DOHH2 (cell line): ENCODE data around the gene FXYD4.

Experiments
- H3F3A ChIP-seq: fragments of 200-600 bp; sonication (generic), shearing (Covaris generic); 2 replicates; pipeline ENCODE4 v1.6.0; 2016; ENCODE audit warnings: antibody characterized with exemption, mild to moderate bottlenecking; ENCODE audit not compliant: control insufficient read depth, insufficient read depth
- H3K27ac ChIP-seq: fragments of 200-600 bp; sonication (generic); 2 replicates; pipeline ENCODE4 v1.5.1; 2014; ENCODE audit warnings: low read depth, mild to moderate bottlenecking, low read length, moderate library complexity
- H3K27me3 ChIP-seq: fragments of 200-600 bp; sonication (generic); 2 replicates; pipeline ENCODE4 v1.6.1; 2014; ENCODE audit warnings: mild to moderate bottlenecking, low read length, mixed read lengths; ENCODE audit not compliant: control insufficient read depth
- H3K36me3 ChIP-seq: fragments of 200-600 bp; sonication (generic); 2 replicates; pipeline ENCODE4 v1.6.1; 2014; ENCODE audit warnings: mild to moderate bottlenecking, low read length, moderate library complexity, mixed read lengths; ENCODE audit not compliant: control insufficient read depth
- H3K4me1 ChIP-seq: fragments of 200-600 bp; sonication (generic); 2 replicates; pipeline ENCODE4 v1.6.1; 2014; ENCODE audit warnings: mild to moderate bottlenecking, low read length, mixed read lengths; ENCODE audit not compliant: control insufficient read depth
- H3K4me2 ChIP-seq: fragments of 200-600 bp; sonication (generic); 2 replicates; pipeline ENCODE4 v1.6.0; 2014; ENCODE audit warnings: mild to moderate bottlenecking, low read length, moderate library complexity
- H3K4me3 ChIP-seq: fragments of 200-600 bp; sonication (generic); 2 replicates; pipeline ENCODE4 v1.5.1; 2014; ENCODE audit warnings: mild to moderate bottlenecking, low read length, mixed read lengths
- H3K79me2 ChIP-seq: fragments of 200-600 bp; sonication (generic); 2 replicates; pipeline ENCODE4 v1.6.1; 2014; ENCODE audit warnings: mild to moderate bottlenecking, low read length, mixed read lengths; ENCODE audit not compliant: control insufficient read depth
- H3K9me2 ChIP-seq: fragments of 200-600 bp; sonication (generic); replicated peaks from 2 replicates; pipeline ENCODE4 v1.6.1; 2014; ENCODE audit warnings: mild to moderate bottlenecking, low read length, mixed read lengths; ENCODE audit not compliant: control insufficient read depth
- H3K9me3 ChIP-seq: fragments of 200-600 bp; sonication (generic); 2 replicates; pipeline ENCODE4 v1.6.1; 2014; ENCODE audit warnings: antibody characterized with exemption, low read length, mixed read lengths; ENCODE audit not compliant: control insufficient read depth, insufficient read depth
- H4K20me1 ChIP-seq: fragments of 200-600 bp; sonication (generic); 2 replicates; pipeline ENCODE4 v1.6.0; 2014; ENCODE audit warnings: low read depth, mild to moderate bottlenecking, antibody characterized with exemption, low read length, moderate library complexity; ENCODE audit not compliant: control insufficient read depth, insufficient read depth
- EZH2phosphoT487 ChIP-seq: fragments of 200-600 bp; sonication (generic); IDR thresholded peaks from 2 replicates; pipeline ENCODE4 v1.6.1; 2017; ENCODE audit warnings: borderline replicate concordance, mild to moderate bottlenecking, antibody characterized with exemption, low read length, moderate library complexity, mixed read lengths
- TF ChIP-seq, protein P1 (sequence below): fragments of 200-600 bp; sonication (generic); IDR thresholded peaks from one replicate; pipeline ENCODE4 v1.5.1; 2014; ENCODE audit warnings: antibody characterized with exemption, mild to moderate bottlenecking, low read depth, low read length; ENCODE audit not compliant: poor library complexity, severe bottlenecking

Gene FXYD4

GRCh38 chr10:43386549-43386948 is 15.1 kb downstream of the FXYD4 start:
- H3K27me3 ChIP-seq = no peaks in the 10 kb centered on the region
- H4K20me1 ChIP-seq = peaks cover 44% of the 10 kb centered on the region
- H3K9me2 ChIP-seq = no peaks in the 10 kb centered on the region
- no peak overlapping the region for H3K27ac ChIP-seq
- no peak overlapping the region for H3K4me3 ChIP-seq
- peaks cover 43% of the 10 kb centered on the region for H3K79me2 ChIP-seq
- peaks cover 83% of the 10 kb centered on the region for H3F3A ChIP-seq
- TF ChIP-seq, protein P1, sequence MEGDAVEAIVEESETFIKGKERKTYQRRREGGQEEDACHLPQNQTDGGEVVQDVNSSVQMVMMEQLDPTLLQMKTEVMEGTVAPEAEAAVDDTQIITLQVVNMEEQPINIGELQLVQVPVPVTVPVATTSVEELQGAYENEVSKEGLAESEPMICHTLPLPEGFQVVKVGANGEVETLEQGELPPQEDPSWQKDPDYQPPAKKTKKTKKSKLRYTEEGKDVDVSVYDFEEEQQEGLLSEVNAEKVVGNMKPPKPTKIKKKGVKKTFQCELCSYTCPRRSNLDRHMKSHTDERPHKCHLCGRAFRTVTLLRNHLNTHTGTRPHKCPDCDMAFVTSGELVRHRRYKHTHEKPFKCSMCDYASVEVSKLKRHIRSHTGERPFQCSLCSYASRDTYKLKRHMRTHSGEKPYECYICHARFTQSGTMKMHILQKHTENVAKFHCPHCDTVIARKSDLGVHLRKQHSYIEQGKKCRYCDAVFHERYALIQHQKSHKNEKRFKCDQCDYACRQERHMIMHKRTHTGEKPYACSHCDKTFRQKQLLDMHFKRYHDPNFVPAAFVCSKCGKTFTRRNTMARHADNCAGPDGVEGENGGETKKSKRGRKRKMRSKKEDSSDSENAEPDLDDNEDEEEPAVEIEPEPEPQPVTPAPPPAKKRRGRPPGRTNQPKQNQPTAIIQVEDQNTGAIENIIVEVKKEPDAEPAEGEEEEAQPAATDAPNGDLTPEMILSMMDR = no peak
- TF ChIP-seq EZH2phosphoT487 = no peak
- no peak overlapping the region for H3K4me2 ChIP-seq
- H3K4me1 ChIP-seq = no peaks in the 10 kb centered on the region
- peaks cover 69% of the 10 kb centered on the region for H3K36me3 ChIP-seq
- no peaks in the 10 kb centered on the region for H3K9me3 ChIP-seq

DNA sequence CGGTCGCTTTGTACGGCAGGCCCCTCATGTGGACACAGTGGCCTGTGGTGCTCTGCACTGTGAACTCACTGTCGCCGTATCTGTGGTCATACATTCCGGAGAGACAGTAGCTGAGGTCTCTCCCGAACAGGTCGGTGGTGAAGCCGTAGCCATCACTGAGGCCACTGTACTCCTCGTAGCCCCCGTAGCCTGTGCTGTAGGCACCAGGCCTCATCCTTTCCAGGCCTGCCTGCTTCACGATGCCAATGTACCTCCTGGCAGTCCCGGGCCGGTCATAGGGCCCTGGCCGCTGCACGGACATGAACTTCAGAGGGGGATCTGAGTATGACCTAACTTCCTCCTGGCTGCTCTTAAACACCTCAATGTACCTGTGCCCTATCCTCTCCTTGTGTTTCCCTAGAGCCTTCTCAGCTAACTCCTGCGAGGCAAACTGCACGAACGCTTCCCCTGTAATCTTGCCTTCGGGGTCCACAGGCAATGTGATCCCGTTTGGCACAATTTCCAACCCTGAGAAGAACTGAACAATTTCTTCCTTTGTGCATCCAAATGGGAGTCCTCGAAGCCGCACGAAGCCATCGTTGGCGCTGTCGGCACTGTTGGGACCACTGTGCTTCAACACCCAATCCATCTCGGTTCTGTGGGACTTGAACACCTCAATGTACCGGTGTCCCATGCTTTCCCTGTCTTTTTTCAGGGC is 15.7 kb downstream of the FXYD4 start:
- Histone ChIP-seq H3F3A (peaks cover 86% of the 10 kb centered on the region), H3K4me2 (no peak overlapping the region), H3K9me2 (no peaks in the 10 kb centered on the region), H3K27me3 (no peaks in the 10 kb centered on the region), H4K20me1 (peaks cover 44% of the 10 kb centered on the region), H3K4me3 (no peak overlapping the region), H3K9me3 (no peaks in the 10 kb centered on the region), H3K79me2 (peaks cover 49% of the 10 kb centered on the region), H3K36me3 (peaks cover 74% of the 10 kb centered on the region), H3K27ac (no peak overlapping the region), H3K4me1 (no peaks in the 10 kb centered on the region)
- no peak for TF ChIP-seq EZH2phosphoT487
- TF ChIP-seq, protein P1 = no peak

- Histone ChIP-seq H3K9me3 (no peaks in the 10 kb centered on the region), H3K27me3 (no peaks in the 10 kb centered on the region), H3K27ac (no peak overlapping the region), H3F3A (peaks cover 84% of the 10 kb centered on the region), H3K36me3 (peaks cover 80% of the 10 kb centered on the region), H3K4me3 (no peak overlapping the region), H3K4me1 (no peaks in the 10 kb centered on the region), H4K20me1 (peaks cover 46% of the 10 kb centered on the region), H3K9me2 (no peaks in the 10 kb centered on the region), H3K4me2 (no peak overlapping the region), H3K79me2 (peaks cover 55% of the 10 kb centered on the region)
- TF ChIP-seq EZH2phosphoT487 = no peak
- TF ChIP-seq, protein P1 = no peak
Measured at GRCh38 chr10:43387678-43388032, 16.2 kb downstream of the FXYD4 start.
